TTC549 (cell line): ENCODE measurements around the gene ALG9.
A peak's percentile ranks its signal among the peaks of the same experiment; 100 is the strongest.

ENCODE experiments used
- FAIRE-seq: peaks from 2 replicates; lab custom pipeline; 2012; peaks lifted over from hg19 to GRCh38; lab: Jason Lieb, UNC

The ALG9 gene

DNA sequence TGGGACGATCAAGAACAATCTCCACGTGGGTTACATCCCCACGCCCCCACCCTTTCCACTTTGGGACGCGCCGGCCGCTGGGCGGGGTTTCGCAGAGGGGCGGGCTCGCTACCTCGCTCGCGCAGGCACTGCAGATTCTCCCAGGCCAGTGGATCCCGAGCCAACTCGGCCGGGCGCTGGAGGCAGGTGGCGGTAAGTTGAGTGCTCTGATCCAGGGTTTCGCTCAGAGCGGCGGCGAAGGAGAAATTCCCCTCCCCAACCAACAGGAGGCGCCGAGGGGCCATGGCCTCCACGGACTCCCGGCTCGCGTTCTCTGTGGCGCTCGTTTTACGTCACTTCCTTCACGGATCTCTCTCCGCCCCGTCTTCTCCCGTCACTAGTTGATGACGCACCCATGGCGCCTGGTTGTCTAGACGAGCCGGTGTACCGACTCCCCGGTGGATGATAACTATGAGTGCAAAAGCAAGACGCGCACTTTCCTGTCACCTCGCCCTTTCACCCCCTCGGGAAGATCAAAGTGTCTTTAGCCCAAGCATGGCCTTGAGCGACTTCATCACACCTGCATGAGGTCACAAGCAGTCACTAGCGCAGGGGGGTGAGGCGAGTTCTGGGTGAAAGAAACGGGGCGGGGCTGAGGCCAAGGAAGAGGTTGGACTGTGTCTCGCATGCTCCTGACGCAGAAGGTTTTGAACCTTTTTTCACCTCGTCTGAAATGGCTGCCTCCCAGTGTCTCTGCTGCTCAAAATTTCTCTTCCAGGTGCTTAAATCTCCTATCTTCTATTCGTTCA is 7.7 kb upstream of the ALG9 start, which contains the start of the genes CFAP68 and FDXACB1:
Gene CFAP68, plus strand, starts transcription at position 693 of the 788 bp plus-strand sequence. Its CDS starts 20 bp downstream, at position 713.
Gene FDXACB1, minus strand, starts transcription at position 317 of the 788 bp plus-strand sequence. Its CDS starts 33 bp downstream, at position 284.
- FAIRE-seq: peak; percentile 52

DNA sequence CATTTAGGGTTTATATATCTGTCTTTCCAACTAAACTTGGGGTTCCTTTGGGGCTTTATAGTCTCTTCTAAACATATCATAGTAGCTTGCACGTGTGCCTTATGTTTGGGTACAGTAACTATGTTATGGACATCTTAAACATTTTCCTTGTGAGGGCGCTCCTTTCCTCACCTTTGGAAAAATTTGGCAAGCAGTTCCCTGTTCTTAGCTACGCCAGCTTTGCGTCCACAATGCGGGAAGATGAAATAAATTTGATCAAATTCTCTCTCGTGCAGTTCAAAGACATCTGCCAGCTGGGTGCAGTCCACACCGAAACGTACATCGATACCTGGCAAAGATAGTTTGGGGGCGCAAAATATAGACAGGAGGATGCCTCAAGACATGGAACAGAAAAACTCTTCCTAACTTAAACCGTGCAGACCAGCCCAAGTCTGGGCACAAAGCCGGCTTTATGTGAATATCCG is 7.0 kb upstream of the ALG9 start:
- no peak for FAIRE-seq

DNA sequence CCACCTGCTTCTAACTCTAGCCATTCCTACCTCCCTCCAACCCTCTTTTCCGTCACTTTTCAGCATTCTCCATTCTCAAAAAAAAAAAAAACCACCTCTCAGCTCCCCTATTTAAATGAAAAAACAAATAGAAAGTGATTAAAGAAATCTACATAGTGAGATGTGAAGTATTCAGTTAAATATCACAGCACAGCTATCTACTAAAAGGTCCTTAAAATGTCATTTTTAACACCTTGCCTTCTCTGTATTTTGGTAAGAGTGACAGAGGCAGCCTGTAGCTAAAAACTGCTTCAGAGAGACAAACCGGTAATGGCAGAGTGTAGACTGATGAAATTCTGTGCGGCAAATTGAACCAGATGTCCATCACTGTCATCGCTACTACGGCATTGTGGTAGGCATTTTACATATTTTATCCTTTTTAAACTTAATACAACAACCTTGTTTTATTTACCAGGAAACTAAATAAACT is 346 bp upstream of the ALG9 start:
- no peak for FAIRE-seq

DNA sequence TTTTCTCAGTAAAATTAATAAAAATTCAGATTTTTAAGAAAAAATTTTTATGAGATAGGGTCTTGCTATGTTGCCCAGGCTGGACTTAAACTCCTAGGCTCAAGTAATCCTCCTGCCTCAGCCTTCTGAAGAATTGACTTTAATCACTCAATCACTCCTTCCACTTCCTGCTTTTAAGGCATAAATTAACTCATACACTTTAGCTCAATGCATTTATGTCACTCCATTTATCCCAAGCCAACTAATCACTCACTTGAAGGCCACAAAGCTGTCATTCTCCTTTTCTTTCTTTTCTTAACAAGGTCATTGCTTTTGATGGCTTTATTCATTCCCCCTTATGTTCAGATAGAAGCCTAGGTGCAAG is 877 bp downstream of the ALG9 start:
- FAIRE-seq: no peak

DNA sequence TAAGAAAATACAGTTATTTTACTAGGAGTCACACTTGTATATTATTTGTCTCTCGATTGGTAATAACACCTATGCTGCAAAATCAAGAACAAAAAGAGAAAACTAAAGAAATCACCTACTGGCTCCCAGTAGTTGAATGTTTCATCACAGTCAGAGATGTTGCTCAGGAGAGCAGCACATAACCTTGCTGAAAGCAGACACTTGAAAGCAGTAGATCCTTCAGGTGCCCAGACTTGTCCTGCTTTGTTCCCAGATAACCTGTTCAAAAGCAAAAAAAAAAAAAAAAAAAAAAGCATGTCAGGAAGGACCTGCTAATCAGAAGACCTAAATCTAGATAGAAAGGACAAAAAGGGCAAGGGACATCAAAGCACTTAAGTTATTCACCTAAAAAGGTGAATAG is 1.3 kb downstream of the ALG9 start:
- no peak for FAIRE-seq

DNA sequence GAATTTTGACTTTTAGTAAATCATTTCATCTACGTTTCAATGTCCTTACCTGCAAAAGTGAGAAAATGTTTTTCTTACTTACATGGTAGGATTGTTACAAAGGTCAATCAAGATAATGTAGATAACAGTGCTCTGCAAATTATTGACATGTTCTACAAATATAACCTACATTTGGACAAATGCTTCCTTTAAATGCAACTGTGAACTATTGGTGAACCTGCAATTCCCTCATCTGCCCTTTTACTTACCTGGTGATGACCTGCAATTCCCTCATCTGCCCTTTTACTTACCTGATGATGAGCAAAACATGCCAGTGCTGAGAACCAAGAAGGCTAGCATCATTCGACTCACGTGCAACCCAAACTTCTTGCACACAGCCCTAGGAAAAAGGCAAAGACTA is 11.1 kb downstream of the ALG9 start:
- FAIRE-seq: no peak

DNA sequence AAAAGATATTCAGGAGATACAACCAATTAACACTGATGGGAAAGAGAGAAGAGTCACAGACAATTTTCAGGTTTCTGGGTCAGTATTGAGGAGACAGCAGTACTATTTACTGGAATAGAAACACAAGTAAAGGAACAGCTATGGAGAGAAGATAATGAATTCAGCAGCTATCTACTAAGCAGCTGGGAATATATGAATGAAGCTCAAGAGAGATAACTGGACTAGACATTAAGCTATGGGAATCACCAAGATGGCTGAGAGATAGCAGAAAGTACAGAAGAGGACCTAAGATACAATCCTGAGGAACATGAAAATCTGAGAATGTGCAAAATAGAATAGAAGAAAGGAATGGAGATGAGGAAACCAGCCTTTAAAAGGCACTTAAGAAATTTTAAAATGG is 15.9 kb downstream of the ALG9 start:
- FAIRE-seq: no peak

DNA sequence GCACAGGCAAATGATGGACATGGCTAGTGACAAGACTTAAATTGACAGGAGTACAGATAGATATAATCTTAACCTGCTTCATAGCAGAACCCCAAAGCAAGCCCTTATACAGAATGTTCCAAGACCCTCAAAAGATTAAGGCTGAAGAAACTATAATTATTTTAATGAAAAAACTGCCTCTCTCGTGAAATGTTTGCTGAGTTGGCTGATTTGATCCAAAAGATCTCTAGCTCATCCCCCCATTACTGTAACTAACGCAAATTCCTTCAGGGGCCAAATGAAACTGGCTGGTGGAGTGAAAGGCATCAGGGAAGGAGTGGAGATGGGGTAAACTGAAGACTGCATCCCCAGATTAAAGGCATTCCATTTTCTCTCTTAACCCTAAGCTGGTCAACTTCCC is 19.3 kb downstream of the ALG9 start:
- no peak for FAIRE-seq

DNA sequence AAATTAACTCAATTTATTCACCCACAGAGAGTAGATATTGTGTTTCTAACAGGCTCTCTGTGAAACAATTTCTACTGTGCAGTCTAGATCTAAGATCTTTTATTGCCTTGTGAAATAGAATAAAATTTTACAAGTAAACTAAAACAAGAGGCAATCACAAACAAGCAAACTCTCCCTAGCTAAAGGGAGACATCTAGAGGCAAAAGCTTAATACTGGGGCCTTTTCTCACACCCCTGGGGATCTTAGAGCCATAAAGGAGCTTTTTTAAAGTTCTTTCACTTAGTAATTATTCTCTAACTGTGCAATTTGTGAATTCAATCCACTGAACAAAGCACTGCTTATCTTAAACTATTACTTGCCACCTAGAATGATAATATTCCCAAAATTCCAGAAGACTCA is 19.7 kb downstream of the ALG9 start:
- FAIRE-seq: peak; percentile 40

DNA sequence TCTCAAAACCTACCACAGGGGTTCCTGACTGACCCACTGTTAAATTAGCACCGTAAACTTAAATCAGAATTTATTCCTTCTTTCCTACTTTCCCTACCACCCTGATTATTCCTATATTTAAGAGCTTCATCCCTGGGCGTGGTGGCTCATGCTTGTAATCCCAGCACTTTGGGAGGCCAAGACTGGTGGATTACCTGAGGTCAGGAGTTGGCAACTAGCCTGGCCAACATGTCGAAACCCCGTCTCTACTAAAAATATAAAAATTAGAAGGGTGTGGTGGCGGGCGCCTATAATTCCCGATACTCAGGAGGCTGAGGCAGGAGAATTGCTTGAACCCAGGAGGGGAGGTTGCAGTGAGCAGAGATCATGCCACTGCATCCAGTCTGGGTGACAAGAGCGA is 20.3 kb downstream of the ALG9 start:
- no peak for FAIRE-seq

DNA sequence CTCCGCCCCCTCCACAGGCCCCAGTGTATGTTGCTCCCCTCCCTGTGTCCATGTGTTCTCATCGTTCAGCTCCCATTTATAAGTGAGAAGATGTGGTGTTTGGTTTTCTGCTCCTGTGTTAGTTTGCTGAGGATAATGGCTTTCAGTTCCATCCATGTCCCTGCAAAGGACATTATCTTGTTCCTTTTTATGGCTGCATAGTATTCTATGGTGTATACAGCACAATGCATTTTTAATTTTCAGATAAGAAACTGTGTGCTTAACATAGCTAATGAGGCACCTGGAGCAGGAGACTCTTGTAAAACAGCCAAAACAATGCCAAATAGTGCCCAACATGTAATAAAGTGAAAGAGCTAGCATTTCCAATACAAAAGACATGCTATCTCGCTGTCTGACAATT is 21.8 kb downstream of the ALG9 start:
- FAIRE-seq: no peak

DNA sequence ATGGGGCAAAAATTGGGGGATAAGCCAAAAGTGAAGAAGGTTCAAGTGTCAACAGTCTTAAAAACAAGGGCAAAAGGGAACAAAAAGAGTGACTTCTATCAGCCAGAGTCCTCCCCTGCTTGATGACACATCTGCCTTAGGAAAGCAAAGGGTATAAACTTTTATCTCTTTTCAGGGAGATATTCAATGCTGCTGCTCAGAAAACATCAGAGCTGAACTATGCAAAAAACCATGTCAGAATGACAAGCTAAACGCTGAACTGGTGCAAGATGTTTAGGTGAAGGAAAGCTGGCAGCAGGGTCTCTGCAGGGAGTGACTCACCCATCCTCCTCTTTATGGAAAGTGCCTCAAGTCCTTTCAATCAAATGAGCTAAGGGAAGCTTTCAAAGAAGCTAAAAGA is 24.7 kb downstream of the ALG9 start:
- no peak for FAIRE-seq

DNA sequence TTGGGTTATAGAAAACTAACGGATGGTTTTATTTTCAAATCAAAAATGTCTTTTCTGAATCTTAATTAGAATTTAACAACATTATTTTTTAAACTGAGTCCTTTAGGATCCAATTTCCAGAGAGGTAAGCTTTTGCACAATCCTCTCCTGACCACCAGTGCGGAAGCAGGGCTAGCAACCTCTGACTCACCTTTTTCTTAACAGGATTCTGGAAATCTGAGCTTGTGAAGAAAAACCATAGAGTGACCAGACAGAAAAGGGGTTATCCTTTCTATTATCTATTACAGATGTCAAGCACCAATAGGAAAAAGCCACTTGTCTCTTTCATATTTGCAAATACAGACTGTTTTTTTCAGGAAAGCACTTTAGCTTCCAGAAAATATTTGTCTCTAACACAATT is 25.3 kb downstream of the ALG9 start:
- no peak for FAIRE-seq

DNA sequence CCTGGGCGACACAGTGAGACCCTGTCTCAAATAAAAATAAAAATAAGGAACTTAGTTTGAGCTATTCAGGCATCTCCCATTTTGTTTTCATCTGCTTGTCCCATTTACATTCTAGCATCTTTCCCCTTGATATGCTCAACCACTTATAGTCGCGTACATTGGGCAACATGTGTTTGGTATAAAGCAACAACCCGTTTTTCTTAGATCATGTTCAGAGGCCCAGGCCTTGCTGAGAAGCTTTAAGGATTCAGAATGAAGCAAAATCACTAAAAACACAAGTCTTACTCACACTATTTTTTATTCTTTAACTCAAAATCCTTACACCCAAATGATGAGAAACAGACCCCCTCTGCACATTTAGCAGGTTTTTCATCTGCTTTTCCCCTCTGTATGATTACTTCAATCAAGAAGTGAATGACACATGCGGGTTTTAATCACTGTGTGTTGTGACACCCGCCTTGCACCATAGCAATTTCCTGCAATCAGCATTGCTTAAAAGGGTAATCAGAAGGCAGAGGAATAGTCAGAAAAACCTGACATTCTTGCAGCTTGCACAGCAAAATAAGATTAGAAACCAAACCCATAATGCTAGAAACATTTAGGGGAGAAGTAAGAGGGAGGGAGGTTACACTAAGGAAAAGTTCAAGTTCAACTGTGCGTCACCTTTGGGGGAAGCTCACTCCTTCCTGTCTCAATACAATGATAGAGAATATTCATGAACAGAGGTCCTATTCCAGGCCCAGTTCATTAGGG is 25.9 kb downstream of the ALG9 start:
- FAIRE-seq: no peak

DNA sequence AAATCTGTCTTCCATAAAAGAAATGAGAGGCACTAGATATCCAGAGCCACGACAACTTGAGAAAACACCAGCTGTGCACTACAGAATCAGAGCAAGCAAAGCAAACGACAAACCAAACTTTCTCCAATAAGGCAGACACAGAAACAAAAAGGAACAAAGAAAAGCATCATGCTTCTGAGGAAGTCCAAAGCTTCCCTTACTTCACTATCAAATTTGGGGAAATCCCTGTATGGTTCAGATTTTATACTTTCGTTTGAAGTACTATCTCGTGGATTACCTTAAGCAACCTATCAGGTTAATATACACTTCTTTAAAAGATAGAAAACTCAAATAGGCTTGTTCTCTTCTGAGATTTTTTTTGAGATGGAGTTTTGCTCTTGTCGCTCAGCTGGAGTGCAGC is 27.7 kb downstream of the ALG9 start:
- FAIRE-seq: no peak

DNA sequence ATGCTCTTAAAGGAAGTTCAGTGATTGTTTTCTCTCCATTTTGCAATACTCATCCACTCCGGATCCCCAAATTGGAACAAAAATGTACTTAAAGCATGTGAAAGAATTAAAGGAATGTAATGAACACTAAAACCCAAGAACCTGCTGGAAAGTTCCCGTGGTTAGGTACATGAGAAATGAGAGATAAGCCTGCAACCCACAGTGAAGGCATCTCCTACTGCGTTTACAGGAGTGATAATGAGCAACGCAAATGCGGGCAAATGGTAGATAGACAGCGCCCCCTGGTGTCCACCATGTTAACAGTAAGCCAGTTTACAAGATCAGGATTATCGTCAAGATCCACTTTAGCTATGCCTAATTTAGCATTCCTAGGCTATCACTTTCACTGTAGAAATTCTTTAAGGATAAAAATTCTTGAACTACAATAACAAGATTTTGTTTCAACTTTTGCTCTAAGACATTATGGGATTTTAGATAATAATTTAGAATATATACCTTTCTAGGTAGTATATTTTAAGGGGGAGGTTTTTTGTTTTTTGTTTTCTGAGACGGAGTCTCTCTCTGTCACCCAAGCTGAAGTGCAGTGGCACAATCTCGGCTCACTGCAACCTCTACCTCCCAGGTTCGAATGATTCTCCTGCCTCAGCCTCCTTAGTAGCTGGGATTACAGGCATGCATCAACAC is 29.9 kb downstream of the ALG9 start:
- peak; percentile 87 for FAIRE-seq

DNA sequence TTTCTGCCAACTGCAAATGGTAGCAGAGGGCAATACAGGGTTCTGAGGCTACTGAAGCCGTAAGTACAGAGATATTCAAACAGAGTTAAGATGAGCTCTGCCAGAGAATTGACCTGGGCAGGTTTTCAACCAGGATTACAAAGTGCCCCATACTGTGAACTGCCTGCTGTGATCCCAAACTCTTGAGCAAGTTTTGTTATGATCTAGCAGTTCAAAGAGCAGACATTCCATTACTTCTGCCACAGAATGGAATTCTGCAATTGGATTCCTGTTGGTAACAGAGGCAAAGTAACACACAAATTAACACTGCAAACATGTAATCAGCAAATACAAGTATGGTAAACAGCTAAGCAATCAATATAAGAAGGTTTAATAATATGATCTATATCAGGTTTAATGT is 31.2 kb downstream of the ALG9 start:
- FAIRE-seq: no peak

DNA sequence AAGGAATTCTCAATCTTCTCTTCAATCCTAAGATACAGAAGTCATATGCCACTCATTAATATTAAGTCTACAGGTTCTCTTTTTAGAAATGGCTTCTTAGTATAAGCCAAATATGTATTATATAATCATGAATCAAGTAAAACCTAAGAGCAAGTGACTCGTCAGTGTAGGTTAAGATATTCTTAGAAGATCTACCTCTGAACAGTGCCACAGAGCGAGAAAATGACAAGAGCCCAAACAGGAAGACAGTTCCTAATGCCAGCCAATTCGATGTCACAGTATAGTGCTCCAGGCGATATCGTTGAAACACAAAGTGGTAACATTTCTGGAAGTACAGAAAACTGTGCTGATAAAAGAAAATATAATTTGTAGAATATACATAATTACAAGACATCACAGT is 33.3 kb downstream of the ALG9 start:
- no peak for FAIRE-seq

DNA sequence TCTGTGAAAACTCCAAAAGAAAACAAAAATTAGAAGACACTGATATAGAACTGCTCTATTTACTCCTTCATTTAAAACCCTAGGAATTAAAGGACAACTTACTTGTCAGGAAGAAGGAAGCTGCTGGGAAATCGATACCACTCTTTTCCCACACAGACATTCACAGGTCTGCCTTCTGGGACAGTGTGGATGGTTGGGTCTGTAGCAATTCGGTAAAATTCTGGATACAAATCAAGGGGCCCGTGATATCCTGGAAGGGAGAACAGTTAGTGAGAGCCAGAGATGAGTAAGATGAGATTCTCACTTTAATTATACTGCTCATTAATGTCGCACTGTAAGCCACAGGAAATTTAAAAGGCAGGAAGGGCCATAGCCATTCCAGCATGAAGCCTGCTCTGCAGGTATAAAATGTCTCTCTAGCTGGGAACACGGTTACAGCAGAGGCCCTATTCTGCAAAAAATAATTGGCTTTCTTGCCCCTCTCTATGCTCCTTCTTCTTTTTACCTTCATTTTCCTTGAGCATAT is 34.0 kb downstream of the ALG9 start:
- FAIRE-seq: no peak

DNA sequence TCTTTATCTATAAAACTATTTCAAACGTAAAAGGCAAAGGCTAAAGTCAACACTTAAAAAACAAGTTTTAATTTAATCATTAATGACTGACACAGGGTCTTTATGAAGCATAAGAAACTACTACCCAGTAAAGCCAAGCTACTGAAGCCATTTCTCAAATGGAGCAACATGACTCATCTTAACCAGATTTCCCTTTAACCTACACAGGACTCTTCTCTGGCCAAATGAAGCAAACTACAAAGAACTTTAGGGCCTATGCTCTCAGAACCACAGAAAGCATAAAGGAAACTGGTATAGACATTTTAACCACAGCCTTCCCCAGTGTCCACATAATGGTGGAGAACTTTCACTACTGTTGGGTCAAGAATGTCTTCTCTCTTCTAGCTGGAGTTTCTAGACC is 34.7 kb downstream of the ALG9 start:
- no peak for FAIRE-seq

DNA sequence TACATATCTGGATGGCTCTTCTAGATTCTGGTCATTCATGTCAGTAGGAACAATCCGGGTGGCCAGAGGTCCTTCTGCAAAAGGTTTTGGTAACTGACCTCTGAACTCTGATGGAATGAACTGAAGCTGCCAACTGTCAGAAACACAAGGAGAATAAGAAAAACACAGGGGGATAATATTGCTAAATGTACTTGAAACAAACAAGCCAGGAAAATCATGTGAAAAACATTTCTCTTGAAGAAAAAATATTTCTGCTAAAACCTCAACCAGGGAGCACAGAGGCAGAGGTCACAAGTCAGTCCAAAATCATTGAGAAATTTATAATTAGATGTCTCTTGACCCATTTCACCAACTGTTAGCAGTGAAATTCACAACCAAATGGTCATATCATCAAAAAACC is 35.2 kb downstream of the ALG9 start:
- no peak for FAIRE-seq

DNA sequence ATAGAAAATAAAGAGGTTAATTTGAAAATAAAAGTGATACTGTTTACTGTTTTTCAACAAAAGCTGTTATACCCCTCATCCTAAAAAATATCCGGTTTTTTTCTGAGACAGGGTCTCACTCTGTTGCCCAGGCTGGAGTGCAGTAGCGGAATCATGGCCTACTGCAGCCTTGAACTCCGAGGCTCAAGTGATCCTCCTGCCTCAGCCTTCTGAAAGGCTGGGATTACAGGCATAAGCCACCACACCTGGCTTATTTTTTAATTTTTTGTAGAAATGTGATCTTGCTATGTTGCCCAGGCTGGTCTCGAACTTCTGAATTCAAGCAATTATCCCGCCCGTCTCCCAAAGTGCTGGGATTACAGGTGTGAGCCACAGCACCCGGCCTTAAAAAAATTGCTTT is 35.7 kb downstream of the ALG9 start:
- no peak for FAIRE-seq
